Prostate gland (tissue), 2 donors: ENCODE results near the gene SV2C. TPM values are rescaled to one million over a fixed set of nuclear protein-coding genes. Genes with fewer than 3 reads are reported as not detected.

ENCODE experiments used
- DNase-seq: peaks from one replicate; pipeline ENCODE4 v3.0.0-alpha.2; 2019; ENCODE audit warnings: low spot score
- H3K27ac ChIP-seq, 2 donors: fragments of 200-600 bp; sonication (generic); 2 replicates each; pipeline ENCODE4 v1.5.1; 2017 to 2019
- H3K27me3 ChIP-seq: fragments of 200-600 bp; sonication (generic); replicated peaks from 2 replicates; pipeline ENCODE4 v1.5.1; 2019; ENCODE audit not compliant: insufficient read depth
- H3K36me3 ChIP-seq, 2 donors: fragments of 200-600 bp; sonication (generic); 1 replicate in 1 of 2; 2 replicates in 1 of 2; pipeline versions ENCODE4 v1.5.1 to v1.8.1; 2017 to 2019
- H3K4me1 ChIP-seq: fragments of 200-600 bp; sonication (generic); replicated peaks from 2 replicates; pipeline ENCODE4 v1.5.1; 2019
- H3K4me3 ChIP-seq, 2 donors: fragments of 200-600 bp; sonication (generic); 2 replicates each; pipeline ENCODE4 v1.5.1; 2017 to 2019
- H3K9me3 ChIP-seq: fragments of 200-600 bp; sonication (generic); 2 replicates; pipeline ENCODE4 v1.5.1; 2017
- POLR2A ChIP-seq: fragments of 450-650 bp; IDR thresholded peaks from one replicate; pipeline ENCODE4 v1.6.1; 2016; ENCODE audit warnings: antibody characterized with exemption, mild to moderate bottlenecking
- POLR2AphosphoS5 ChIP-seq: sonication (generic); formaldehyde crosslinking; IDR thresholded peaks from one replicate; pipeline ENCODE4 v1.6.1; 2017; ENCODE audit warnings: antibody characterized with exemption
- WGBS: methylation state at CpG from one replicate; pipeline ENCODE4 v1.1.5; 2018; 5-methylcytosine and 5-hydroxymethylcytosine counted together
- intact Hi-C: fragments of 100-400 bp; cut with DNase I; formaldehyde crosslinking; loops from one replicate; pipeline ENCODE4 v1.14.2; 2022
- total RNA-seq, 2 donors: library from RNA; depleted of rRNA; stranded (reverse); fragments of >200 nt; gene quantifications; one replicate each; pipeline ENCODE4 v1.1.0, GENCODE V29; 2016
- TF ChIP-seq, protein P1 (sequence below), 4 experiments: fragments of 200-600 bp in 2 of 4; fragments of 450-650 bp in 2 of 4; sonication (generic) in 2 of 4; IDR thresholded peaks; 1 replicate in 3 of 4; 2 replicates in 1 of 4; pipeline ENCODE4 v1.5.1; 2016 to 2019; ENCODE audit warnings: antibody characterized with exemption in 4 of 4, mild to moderate bottlenecking in 2 of 4, moderate library complexity in 2 of 4

Gene SV2C
- total RNA-seq, 2 donors from 2014 or later = 0.28 to 0.96 TPM

DNA sequence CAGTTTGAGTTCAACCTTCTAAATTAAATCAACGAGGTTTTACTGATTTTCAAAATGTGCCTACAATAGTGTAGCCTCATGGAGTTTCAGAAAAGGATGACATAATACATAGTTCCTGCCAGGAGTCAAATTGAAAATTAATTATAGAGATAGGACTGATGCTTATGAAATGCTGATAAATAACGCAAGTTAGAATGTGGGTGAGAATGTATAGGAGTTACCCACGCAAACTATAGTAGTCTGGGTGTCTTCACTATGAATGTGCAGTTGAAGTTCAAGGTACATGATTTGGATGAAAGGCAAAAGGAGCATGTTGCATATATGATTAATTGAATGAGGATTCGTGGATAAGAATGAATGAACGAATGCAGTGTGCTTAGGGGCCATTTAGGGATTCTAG is 95.7 kb downstream of the SV2C start:
- intact Hi-C loops = no loop called here
- no peaks in the 10 kb centered on the region for H3K27me3 ChIP-seq
- H3K36me3 ChIP-seq = no peaks in the 10 kb centered on the region
- H3K4me1 ChIP-seq = no peaks in the 10 kb centered on the region
- no peak for DNase-seq
- WGBS = 77% methylated on average over 5 of the region's 5 CpGs
- H3K9me3 ChIP-seq = no peaks in the 10 kb centered on the region
- no peak overlapping the region for H3K27ac ChIP-seq
- TF ChIP-seq POLR2AphosphoS5 (no peak), POLR2A (no peak)
- TF ChIP-seq, protein P1, sequence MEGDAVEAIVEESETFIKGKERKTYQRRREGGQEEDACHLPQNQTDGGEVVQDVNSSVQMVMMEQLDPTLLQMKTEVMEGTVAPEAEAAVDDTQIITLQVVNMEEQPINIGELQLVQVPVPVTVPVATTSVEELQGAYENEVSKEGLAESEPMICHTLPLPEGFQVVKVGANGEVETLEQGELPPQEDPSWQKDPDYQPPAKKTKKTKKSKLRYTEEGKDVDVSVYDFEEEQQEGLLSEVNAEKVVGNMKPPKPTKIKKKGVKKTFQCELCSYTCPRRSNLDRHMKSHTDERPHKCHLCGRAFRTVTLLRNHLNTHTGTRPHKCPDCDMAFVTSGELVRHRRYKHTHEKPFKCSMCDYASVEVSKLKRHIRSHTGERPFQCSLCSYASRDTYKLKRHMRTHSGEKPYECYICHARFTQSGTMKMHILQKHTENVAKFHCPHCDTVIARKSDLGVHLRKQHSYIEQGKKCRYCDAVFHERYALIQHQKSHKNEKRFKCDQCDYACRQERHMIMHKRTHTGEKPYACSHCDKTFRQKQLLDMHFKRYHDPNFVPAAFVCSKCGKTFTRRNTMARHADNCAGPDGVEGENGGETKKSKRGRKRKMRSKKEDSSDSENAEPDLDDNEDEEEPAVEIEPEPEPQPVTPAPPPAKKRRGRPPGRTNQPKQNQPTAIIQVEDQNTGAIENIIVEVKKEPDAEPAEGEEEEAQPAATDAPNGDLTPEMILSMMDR (IDR thresholded peaks at IDR 0.05) = no peak
- no peak overlapping the region for H3K4me3 ChIP-seq

DNA sequence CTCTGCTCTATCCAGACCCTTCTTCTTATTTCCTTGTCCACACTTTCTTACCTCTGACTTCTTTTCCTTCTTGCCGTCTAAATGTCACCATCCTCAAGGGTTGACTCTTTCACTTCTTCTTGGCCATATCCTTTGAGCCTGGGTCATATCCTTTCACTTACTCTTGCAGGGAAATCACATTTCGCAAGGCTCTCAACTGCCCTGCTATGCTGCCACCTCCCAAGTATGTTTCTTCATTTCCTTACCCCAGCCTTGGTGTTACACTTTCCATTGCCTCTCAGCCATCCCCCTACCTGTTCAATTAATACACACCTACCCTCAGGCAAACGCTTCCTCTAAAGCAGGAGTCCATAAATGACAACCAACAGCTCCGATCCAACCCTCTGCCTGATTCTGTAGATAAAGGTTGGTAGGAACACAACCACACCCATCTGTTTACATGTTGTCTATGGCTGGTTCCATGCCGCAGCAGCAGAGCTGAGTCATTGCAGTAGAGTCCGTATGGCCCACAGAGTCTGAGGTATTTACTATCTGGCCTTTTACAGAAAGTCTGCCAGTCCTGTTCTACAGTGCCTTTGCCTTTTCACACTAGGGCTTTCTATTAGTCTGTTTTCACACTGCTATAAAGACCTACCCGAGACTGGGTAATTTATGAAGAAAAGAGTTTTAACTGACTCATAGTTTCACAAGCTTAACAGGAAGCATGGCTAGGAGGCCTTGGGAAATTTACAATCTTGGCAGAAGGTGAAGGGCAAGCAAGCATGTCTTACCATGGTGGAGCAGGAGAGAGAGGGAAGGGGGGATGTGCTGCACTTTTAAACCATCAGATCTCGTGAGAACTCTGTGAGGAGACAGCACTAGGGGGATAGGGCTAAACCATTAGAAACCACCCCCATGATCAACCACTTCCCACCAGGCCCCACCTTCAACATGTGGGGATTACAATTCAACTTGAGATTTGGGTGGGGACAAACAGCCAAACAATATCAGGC is 97.9 kb downstream of the SV2C start:
- Histone ChIP-seq H3K36me3 (no peaks in the 10 kb centered on the region), H3K4me1 (no peaks in the 10 kb centered on the region), H3K27me3 (no peaks in the 10 kb centered on the region), H3K9me3 (no peaks in the 10 kb centered on the region), H3K27ac (no peak overlapping the region), H3K4me3 (no peak overlapping the region)
- TF ChIP-seq POLR2AphosphoS5 = no peak
- TF ChIP-seq, protein P1 (IDR thresholded peaks at IDR 0.05) = no peak
- no peak for TF ChIP-seq POLR2A
- DNase-seq = no peak
- intact Hi-C loops = no loop called here
- 57% methylated on average over 8 of the region's 8 CpGs for WGBS

DNA sequence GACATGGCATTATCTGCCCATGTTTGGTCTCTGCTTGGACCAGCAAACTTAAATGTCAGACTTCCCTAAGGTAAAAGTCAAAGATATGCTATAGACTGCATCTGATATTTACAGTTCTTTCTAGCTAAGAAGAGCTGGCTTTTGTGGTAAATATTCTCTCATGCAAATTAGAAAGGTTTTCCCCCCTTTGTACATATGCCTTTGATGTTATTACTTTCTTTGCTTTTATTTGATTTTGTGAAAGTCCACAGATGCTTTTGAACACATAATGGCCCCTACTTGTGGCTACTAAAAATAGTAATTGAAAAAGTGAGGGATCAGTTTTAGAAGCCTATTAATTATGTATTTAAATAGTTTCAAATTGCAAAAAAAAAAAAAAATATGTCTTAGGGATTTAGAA is 104.2 kb downstream of the SV2C start:
- TF ChIP-seq POLR2A (no peak), POLR2AphosphoS5 (no peak)
- TF ChIP-seq, protein P1 (IDR thresholded peaks at IDR 0.05) = no peak
- Histone ChIP-seq H3K4me3 (no peak overlapping the region), H3K27ac (no peak overlapping the region), H3K36me3 (no peaks in the 10 kb centered on the region), H3K9me3 (no peaks in the 10 kb centered on the region), H3K4me1 (no peaks in the 10 kb centered on the region), H3K27me3 (no peaks in the 10 kb centered on the region)
- DNase-seq = no peak
- intact Hi-C loops = no loop called here

DNA sequence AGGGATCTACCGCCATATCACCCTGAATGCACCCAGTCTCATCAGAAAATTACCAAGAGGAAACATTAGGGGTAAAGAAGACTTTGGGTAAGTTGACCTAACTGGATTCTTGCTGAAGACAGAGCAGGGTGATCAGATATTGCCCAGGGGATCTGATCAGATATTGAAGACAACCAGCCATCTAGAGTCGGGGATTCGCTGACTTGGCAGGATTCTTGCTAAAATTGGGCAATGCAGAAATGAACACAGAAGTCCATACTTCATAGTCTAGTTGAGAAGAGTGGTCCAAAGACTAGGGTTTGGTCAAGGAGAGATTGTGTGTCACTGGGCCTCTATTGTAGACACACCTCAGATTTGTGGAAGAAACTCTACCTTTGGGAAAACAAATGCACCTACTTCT is 107.2 kb downstream of the SV2C start:
- Histone ChIP-seq H3K9me3 (no peaks in the 10 kb centered on the region), H3K4me1 (no peaks in the 10 kb centered on the region), H3K4me3 (no peak overlapping the region), H3K27me3 (no peaks in the 10 kb centered on the region), H3K27ac (no peak overlapping the region), H3K36me3 (no peaks in the 10 kb centered on the region)
- TF ChIP-seq POLR2AphosphoS5 = no peak
- TF ChIP-seq, protein P1 (IDR thresholded peaks at IDR 0.05) = no peak
- no peak for TF ChIP-seq POLR2A
- intact Hi-C loops = no loop called here
- no peak for DNase-seq
- 98% methylated on average over 3 of the region's 3 CpGs for WGBS

DNA sequence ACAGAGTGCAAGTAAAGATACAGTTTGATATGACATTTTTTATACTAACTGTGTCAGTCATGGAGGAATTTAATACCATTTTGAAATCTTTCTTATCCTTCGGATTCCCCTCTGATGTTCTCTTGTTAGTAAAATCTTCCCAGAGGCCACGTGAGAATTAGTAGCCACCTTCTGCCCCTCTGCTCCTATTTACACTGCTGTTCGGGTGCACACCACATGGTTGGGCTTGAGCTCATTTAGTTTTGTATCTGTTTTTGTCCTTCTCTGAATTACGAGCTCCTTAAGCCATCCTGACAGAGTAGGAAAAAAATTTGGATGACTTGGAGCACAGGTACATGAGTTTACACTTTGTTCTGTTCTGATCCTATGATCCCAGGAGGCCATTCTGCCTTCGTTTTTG is 109.7 kb downstream of the SV2C start:
- Histone ChIP-seq H3K9me3 (no peaks in the 10 kb centered on the region), H3K27ac (no peak overlapping the region), H3K36me3 (no peaks in the 10 kb centered on the region), H3K4me3 (no peak overlapping the region), H3K4me1 (no peaks in the 10 kb centered on the region), H3K27me3 (no peaks in the 10 kb centered on the region)
- no peak for TF ChIP-seq POLR2A
- no peak for TF ChIP-seq POLR2AphosphoS5
- TF ChIP-seq, protein P1 (IDR thresholded peaks at IDR 0.05) = no peak
- 36% methylated on average over 5 of the region's 5 CpGs for WGBS
- no peak for DNase-seq
- intact Hi-C loops = no loop called here
